GM18868 (cell line): ENCODE measurements around the gene PDE2A.
"Not testable (repeated sequence)": the region's sequence is repeated elsewhere in the genome, so short reads cannot be mapped to it uniquely, and the experiment has no call there.

Source experiments
- ATAC-seq: cut with Tn5 transposase; IDR thresholded peaks from one replicate; pipeline ENCODE4 v1.9.1; 2021; ENCODE audit warnings: mild to moderate bottlenecking, moderate library complexity; ENCODE audit not compliant: unreplicated experiment

Gene PDE2A

GRCh38 chr11:72580642-72580950, 93.6 kb downstream of the PDE2A start:
- ATAC-seq: no peak

GRCh38 chr11:72579816-72580641, 94.2 kb downstream of the PDE2A start:
- no peak for ATAC-seq

- no peak for ATAC-seq
These were observed 95.0 kb downstream of the PDE2A start for GRCh38 chr11:72578991-72579815.

- no peak for ATAC-seq
These were observed 95.7 kb downstream of the PDE2A start for GRCh38 chr11:72578566-72578965.

- no peak for ATAC-seq
These were observed 96.2 kb downstream of the PDE2A start for GRCh38 chr11:72578051-72578450.

GRCh38 chr11:72577271-72577721, 96.9 kb downstream of the PDE2A start:
- ATAC-seq: no peak

- ATAC-seq: no peak
These were observed 97.6 kb downstream of the PDE2A start for GRCh38 chr11:72576661-72577060.

- ATAC-seq: no peak
These were observed 98.0 kb downstream of the PDE2A start for GRCh38 chr11:72576243-72576595.

GRCh38 chr11:72575533-72576242, 98.5 kb downstream of the PDE2A start:
- ATAC-seq: no peak

- ATAC-seq: no peak
These were observed 99.4 kb downstream of the PDE2A start for GRCh38 chr11:72574548-72575460.

GRCh38 chr11:72573855-72574445, 100.3 kb downstream of the PDE2A start:
- ATAC-seq: no peak

- no peak for ATAC-seq
These were observed 101.0 kb downstream of the PDE2A start for GRCh38 chr11:72573072-72573854.

- not testable (repeated sequence) for ATAC-seq
These were observed 101.7 kb downstream of the PDE2A start for GRCh38 chr11:72572540-72572939.

GRCh38 chr11:72570893-72571661, 103.1 kb downstream of the PDE2A start:
- no peak for ATAC-seq

- no peak for ATAC-seq
These were observed 104.0 kb downstream of the PDE2A start for GRCh38 chr11:72569966-72570892.

GRCh38 chr11:72568861-72569260, 105.4 kb downstream of the PDE2A start:
- ATAC-seq: no peak

GRCh38 chr11:72562431-72562830, 111.8 kb downstream of the PDE2A start:
- no peak for ATAC-seq

- ATAC-seq: no peak
These were observed 112.4 kb downstream of the PDE2A start for GRCh38 chr11:72561856-72562255.
